Lower lobe of right lung (tissue), 2 donors: ENCODE results near the gene PDZRN4. TPM values are rescaled to one million over a fixed set of nuclear protein-coding genes. Genes with fewer than 3 reads are reported as not detected.

Source experiments
- ATAC-seq, 2 donors: fragments of 200-7000 bp; cut with Tn5 transposase; one replicate each; pipeline ENCODE4 v1.9.1; 2020 to 2022; ENCODE audit warnings: mild to moderate bottlenecking in 2 of 2, moderate library complexity in 2 of 2
- DNase-seq: peaks from one replicate; pipeline ENCODE4 v3.0.0-alpha.2; 2020
- H3K27ac ChIP-seq: fragments of 200-600 bp; one replicate; pipeline ENCODE4 v1.8.0; 2022
- H3K27me3 ChIP-seq: fragments of 200-600 bp; one replicate; pipeline ENCODE4 v1.8.0; 2022; ENCODE audit warnings: low read depth
- H3K36me3 ChIP-seq: fragments of 200-600 bp; one replicate; pipeline ENCODE4 v1.8.0; 2022; ENCODE audit warnings: mild to moderate bottlenecking
- H3K4me1 ChIP-seq: fragments of 200-600 bp; one replicate; pipeline ENCODE4 v1.8.0; 2022
- H3K4me3 ChIP-seq: fragments of 200-600 bp; one replicate; pipeline ENCODE4 v1.8.0; 2022; ENCODE audit warnings: mild to moderate bottlenecking
- H3K9me3 ChIP-seq: fragments of 200-600 bp; one replicate; pipeline ENCODE4 v1.8.0; 2022
- intact Hi-C: fragments of 100-400 bp; cut with DNase I; formaldehyde crosslinking; loops from one replicate; pipeline ENCODE4 v1.11.0; 2022
- total RNA-seq: library from RNA; stranded (reverse); fragmentation: NEBNext Ultra II Directional; extraction: Animal tissue kit (Norgen Biotek cat#: 25700); gene quantifications from one replicate; pipeline ENCODE4 v1.2.1, GENCODE V29; 2021
- TF ChIP-seq, protein P1 (sequence below): fragments of 200-600 bp; IDR thresholded peaks from one replicate; pipeline ENCODE4 v1.8.0; 2022; ENCODE audit warnings: antibody characterized with exemption, mild to moderate bottlenecking
- donor health status: DM: no; HTN: yes; CAD: no; lungs with severe emphysema.

The PDZRN4 gene
- total RNA-seq, 1 donor from 2014 or later, result 1.6 TPM

DNA sequence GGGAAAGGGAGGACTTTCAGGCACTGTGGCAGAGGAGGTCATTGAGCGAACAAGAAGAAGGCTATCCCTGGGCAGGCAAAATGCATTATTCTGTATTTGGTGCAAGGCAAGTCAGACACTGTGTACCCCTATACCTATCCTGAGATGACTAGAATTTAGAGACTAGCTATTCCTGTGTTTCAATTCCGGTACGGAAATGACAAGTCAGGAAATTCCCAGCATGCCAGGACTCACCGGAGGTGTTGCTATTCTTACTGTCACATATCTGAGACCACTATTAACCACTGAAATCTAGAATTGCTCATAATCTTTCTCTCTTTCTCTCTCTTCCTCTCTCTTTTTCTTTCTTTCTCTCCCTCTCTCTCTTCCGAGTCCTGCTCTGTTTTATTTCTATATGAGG is 297.1 kb downstream of the PDZRN4 start:
- no peak overlapping the region for H3K27ac ChIP-seq
- DNase-seq, result no peak
- H3K4me3 ChIP-seq, result no peak overlapping the region
- no peaks in the 10 kb centered on the region for H3K27me3 ChIP-seq
- ATAC-seq, result no peak
- TF ChIP-seq, protein P1, sequence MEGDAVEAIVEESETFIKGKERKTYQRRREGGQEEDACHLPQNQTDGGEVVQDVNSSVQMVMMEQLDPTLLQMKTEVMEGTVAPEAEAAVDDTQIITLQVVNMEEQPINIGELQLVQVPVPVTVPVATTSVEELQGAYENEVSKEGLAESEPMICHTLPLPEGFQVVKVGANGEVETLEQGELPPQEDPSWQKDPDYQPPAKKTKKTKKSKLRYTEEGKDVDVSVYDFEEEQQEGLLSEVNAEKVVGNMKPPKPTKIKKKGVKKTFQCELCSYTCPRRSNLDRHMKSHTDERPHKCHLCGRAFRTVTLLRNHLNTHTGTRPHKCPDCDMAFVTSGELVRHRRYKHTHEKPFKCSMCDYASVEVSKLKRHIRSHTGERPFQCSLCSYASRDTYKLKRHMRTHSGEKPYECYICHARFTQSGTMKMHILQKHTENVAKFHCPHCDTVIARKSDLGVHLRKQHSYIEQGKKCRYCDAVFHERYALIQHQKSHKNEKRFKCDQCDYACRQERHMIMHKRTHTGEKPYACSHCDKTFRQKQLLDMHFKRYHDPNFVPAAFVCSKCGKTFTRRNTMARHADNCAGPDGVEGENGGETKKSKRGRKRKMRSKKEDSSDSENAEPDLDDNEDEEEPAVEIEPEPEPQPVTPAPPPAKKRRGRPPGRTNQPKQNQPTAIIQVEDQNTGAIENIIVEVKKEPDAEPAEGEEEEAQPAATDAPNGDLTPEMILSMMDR, result no peak
- H3K36me3 ChIP-seq, result no peaks in the 10 kb centered on the region
- H3K4me1 ChIP-seq, result no peaks in the 10 kb centered on the region
- intact Hi-C loops, result no loop called here
- no peaks in the 10 kb centered on the region for H3K9me3 ChIP-seq

DNA sequence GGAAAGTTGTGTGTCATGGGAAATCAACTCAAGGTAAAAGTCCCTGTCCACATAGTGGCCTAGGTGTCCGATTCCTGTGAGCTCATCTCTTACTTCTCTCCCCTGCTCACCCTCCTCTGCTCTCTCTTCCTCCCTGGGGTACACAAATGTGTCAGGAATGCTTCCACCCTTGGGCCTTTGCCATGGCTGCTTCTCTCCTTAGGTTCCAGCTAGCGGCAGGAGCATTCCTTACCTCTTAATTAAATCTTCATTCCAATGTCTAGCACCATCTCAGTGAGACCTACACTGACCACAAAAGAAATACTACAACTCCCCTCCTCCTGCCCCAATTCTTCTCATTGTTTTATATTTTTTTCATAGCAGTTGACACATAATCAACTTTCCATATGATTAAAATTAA is 298.6 kb downstream of the PDZRN4 start:
- H3K36me3 ChIP-seq, result no peaks in the 10 kb centered on the region
- no peak for ATAC-seq
- no peak overlapping the region for H3K27ac ChIP-seq
- H3K4me1 ChIP-seq, result no peaks in the 10 kb centered on the region
- intact Hi-C loops, result no loop called here
- TF ChIP-seq, protein P1, result no peak
- H3K27me3 ChIP-seq, result no peaks in the 10 kb centered on the region
- H3K4me3 ChIP-seq, result no peak overlapping the region
- no peaks in the 10 kb centered on the region for H3K9me3 ChIP-seq
- no peak for DNase-seq

DNA sequence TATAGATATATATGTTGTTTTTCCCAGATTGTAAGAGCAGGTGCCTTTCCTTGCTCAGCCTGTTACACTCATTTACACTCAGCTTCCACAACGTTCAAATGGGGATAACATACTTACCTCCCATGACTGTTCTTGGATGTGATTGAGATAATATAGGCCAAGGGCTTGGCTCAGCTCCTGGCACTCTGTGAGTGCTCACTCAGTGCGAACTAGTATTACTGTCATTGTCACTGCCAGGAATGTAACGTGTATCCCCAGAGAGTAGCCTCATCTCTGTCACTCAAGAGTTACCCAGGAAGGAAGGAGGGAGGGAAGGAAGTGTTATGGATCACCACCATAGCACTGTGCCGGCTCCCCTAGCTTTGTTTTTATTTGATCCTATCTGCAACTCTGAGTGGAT is 307.9 kb downstream of the PDZRN4 start:
- Histone ChIP-seq H3K27me3 (no peaks in the 10 kb centered on the region), H3K36me3 (no peaks in the 10 kb centered on the region), H3K27ac (no peak overlapping the region), H3K4me1 (no peaks in the 10 kb centered on the region), H3K9me3 (no peaks in the 10 kb centered on the region), H3K4me3 (no peak overlapping the region)
- DNase-seq (no peak), ATAC-seq (no peak)
- intact Hi-C loops, result no loop called here
- TF ChIP-seq, protein P1, result no peak

DNA sequence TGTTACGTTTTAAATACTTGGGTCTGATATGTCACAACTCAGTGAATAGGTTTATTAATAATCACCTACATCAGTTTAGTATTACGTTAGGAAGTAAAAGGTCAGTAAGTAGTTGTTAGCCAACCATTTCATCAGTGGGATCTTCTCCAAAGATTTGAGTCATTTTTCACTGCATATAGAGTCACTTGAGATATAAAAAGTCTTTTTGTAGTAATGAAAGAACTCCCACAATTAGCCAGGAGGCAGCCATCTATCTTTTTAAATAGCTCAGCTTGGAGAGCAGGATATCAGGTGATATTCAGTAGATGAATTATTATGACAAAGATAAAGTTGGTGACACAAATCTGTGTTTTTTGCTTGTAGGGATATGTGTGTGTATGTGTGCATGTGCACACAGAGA is 309.3 kb downstream of the PDZRN4 start:
- DNase-seq (no peak), ATAC-seq (no peak)
- TF ChIP-seq, protein P1, result no peak
- H3K36me3 ChIP-seq, result no peaks in the 10 kb centered on the region
- H3K4me3 ChIP-seq, result no peak overlapping the region
- intact Hi-C loops, result no loop called here
- H3K27ac ChIP-seq, result no peak overlapping the region
- H3K9me3 ChIP-seq, result no peaks in the 10 kb centered on the region
- no peaks in the 10 kb centered on the region for H3K27me3 ChIP-seq
- H3K4me1 ChIP-seq, result no peaks in the 10 kb centered on the region

DNA sequence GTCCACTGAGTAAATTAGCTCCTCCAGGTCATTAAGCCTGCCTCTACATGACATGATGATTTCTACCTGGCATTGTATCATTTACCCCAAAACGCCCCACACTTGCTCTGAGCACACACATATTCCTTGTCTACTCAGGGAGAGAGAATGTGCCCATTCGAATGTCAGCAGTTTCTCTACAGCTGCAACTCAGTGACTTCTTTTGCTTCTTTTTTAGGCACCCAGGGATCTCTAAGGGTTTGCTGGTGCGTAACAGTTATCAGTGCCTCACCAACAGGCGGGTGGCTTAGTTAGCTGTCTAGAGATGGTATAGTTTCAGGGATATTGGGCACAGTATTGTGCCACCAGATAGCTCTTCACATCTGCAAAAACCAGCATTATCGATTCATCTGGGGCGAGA is 316.9 kb downstream of the PDZRN4 start:
- intact Hi-C loops, result no loop called here
- Histone ChIP-seq H3K9me3 (no peaks in the 10 kb centered on the region), H3K4me1 (no peaks in the 10 kb centered on the region), H3K36me3 (no peaks in the 10 kb centered on the region), H3K4me3 (no peak overlapping the region), H3K27me3 (no peaks in the 10 kb centered on the region), H3K27ac (no peak overlapping the region)
- ATAC-seq, result no peak
- DNase-seq, result no peak
- TF ChIP-seq, protein P1, result no peak

DNA sequence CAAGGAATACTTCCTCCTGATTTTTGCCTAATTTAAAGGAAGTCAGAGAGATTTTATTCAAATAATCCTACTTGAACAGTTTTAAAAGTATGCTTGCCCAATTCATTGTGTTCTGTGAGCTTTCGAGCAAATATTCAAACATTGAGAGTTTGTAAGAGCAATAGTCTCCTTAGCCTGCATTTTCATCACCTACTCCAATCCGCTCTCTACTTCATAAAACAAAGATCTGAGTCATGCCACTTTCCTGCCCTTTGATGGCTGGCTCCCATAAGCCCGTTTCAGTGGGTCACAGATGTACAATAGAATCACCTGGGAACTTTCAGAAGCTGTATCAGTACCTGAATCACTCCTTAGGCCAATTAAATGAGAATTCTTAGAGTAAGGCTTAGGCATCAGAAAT is 319.2 kb downstream of the PDZRN4 start:
- TF ChIP-seq, protein P1, result no peak

More for the DNA sequence above, 319.2 kb downstream of the PDZRN4 start:
- intact Hi-C loops, result no loop called here
- ATAC-seq (peak; percentile 67 to 94), DNase-seq (no peak)
- H3K27ac ChIP-seq, result no peak overlapping the region
- H3K27me3 ChIP-seq, result no peaks in the 10 kb centered on the region
- no peaks in the 10 kb centered on the region for H3K9me3 ChIP-seq
- no peak overlapping the region for H3K4me3 ChIP-seq
- H3K36me3 ChIP-seq, result no peaks in the 10 kb centered on the region
- H3K4me1 ChIP-seq, result peaks cover 6% of the 10 kb centered on the region
